ENCODE data around the gene TMEM150C.

The TMEM150C gene

DNA sequence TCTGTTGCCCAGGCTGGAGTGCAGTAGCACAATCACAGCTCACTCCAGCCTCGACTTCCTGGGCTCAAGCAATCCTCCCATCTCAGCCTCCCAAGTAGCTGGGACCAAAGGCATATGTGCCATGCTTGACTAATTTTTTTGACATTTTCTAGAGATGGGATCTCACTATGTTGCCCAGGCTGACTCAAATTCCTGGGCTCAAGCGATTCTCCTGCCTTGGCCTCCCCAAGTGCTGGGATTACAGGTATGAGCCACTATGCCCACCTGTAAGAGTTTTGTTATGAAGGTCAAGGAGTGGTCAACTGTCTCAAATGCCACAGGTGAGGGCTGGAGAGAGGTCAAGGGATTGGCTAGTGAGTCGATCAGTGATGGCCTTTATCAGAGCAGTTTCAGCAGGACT is 32.5 kb downstream of the TMEM150C start:
- TF ChIP-seq TAF1 (IDR thresholded peaks at IDR 0.05; ENCODE audit: borderline replicate concordance, insufficient read depth, low read length) (no peak), FOXP2 (optimal IDR thresholded peaks at IDR 0.05; ENCODE audit: borderline replicate concordance, extremely low read depth, extremely low read length, insufficient read depth) (no peak), POLR2AphosphoS5 (IDR thresholded peaks at IDR 0.05; ENCODE audit: low read depth, low read length) (no peak), SIN3A (IDR thresholded peaks at IDR 0.05; ENCODE audit: borderline replicate concordance, insufficient read depth, low read length) (no peak), REST (IDR thresholded peaks at IDR 0.05; ENCODE audit: insufficient read depth in 1 of 2, low read depth in 2 of 2, low read length in 2 of 2) (no peak)

DNA sequence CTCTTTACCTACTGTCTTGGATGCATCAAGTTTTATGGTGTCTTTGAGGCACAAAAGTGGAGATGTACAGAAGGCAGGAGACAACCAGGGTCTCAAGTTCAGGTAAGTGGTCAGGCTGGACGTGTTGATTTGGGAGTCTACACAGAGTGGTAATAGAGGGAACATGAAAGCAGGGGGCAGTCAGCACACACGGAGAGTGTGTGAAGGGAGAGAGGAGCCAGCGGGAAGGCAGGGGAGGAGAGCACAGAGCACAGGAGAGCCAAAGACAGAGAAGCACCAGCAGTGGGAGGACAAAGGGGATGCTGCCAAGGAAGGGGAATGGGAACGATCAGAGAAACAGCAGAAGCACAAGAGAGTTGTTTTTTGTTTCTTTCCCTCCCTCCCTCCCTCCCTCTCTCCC is 32.9 kb downstream of the TMEM150C start:
- TF ChIP-seq REST (IDR thresholded peaks at IDR 0.05; ENCODE audit: insufficient read depth in 1 of 2, low read depth in 2 of 2, low read length in 2 of 2) (no peak), SIN3A (IDR thresholded peaks at IDR 0.05; ENCODE audit: borderline replicate concordance, insufficient read depth, low read length) (no peak), FOXP2 (optimal IDR thresholded peaks at IDR 0.05; ENCODE audit: borderline replicate concordance, extremely low read depth, extremely low read length, insufficient read depth) (no peak), TAF1 (IDR thresholded peaks at IDR 0.05; ENCODE audit: borderline replicate concordance, insufficient read depth, low read length) (no peak), POLR2AphosphoS5 (IDR thresholded peaks at IDR 0.05; ENCODE audit: low read depth, low read length) (no peak)

DNA sequence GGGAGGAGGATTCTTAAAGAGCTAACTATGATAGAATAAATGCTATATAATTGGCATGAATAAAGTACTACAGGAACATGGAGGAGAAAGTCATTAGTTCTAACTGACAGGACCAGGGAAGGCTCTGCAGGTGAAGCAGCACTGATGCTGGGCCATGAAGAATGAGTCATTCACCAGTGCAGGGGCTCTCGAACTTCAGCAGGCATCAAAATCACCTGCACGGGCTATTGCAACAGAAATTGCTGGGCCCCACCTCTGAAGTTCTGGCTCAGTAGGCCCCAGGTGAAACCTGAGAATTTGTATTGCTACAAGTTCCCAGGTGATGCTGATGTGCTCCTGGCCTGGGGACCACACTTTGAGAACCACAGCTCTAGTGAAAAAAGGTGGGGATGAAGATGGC is 33.7 kb downstream of the TMEM150C start:
- TF ChIP-seq POLR2AphosphoS5 (IDR thresholded peaks at IDR 0.05; ENCODE audit: low read depth, low read length) (no peak), SIN3A (IDR thresholded peaks at IDR 0.05; ENCODE audit: borderline replicate concordance, insufficient read depth, low read length) (no peak), TAF1 (IDR thresholded peaks at IDR 0.05; ENCODE audit: borderline replicate concordance, insufficient read depth, low read length) (no peak), REST (IDR thresholded peaks at IDR 0.05; ENCODE audit: insufficient read depth in 1 of 2, low read depth in 2 of 2, low read length in 2 of 2) (no peak), FOXP2 (optimal IDR thresholded peaks at IDR 0.05; ENCODE audit: borderline replicate concordance, extremely low read depth, extremely low read length, insufficient read depth) (no peak)

- TF ChIP-seq FOXP2 (optimal IDR thresholded peaks at IDR 0.05; ENCODE audit: borderline replicate concordance, extremely low read depth, extremely low read length, insufficient read depth) (no peak), REST (IDR thresholded peaks at IDR 0.05; ENCODE audit: insufficient read depth in 1 of 2, low read depth in 2 of 2, low read length in 2 of 2) (no peak), TAF1 (IDR thresholded peaks at IDR 0.05; ENCODE audit: borderline replicate concordance, insufficient read depth, low read length) (no peak), SIN3A (IDR thresholded peaks at IDR 0.05; ENCODE audit: borderline replicate concordance, insufficient read depth, low read length) (peak; percentile 23; the same call in 1 of the 2 replicates), POLR2AphosphoS5 (IDR thresholded peaks at IDR 0.05; ENCODE audit: low read depth, low read length) (no peak)
Observed at GRCh38 chr4:82525307-82525911, 36.4 kb downstream of the TMEM150C start.
